ENCODE results near the gene ALDH5A1. TPM values are rescaled to one million over a fixed set of nuclear protein-coding genes. Genes with fewer than 3 reads are reported as not detected.

Gene ALDH5A1
- total and polyA plus RNA-seq, 12 donors: 1.9 to 45.5 (median 29.5) TPM

GRCh38 chr6:24539416-24539815 lies 44.6 kb downstream of the ALDH5A1 start:
- intact Hi-C loops (cut with DNase I): no loop called here
- no peaks in the 10 kb centered on the region for H3K27me3 ChIP-seq
- no peak overlapping the region for H3K27ac ChIP-seq
- DNase-seq (no peak), ATAC-seq (no peak)
- TF ChIP-seq CTCF (IDR thresholded peaks at IDR 0.05): no peak
- WGBS, 2 donors: 93 to 94% methylated on average over 8 of the region's 8 CpGs
- peaks cover 0 to 21% (median 2%) of the 10 kb centered on the region in 9 donors for H3K36me3 ChIP-seq
- no peaks in the 10 kb centered on the region for H3K4me1 ChIP-seq
- no peaks in the 10 kb centered on the region for H3K9me3 ChIP-seq
- no peak overlapping the region for H3K4me3 ChIP-seq

- no peak for DNase-seq
- Histone ChIP-seq H3K9me3 (no peaks in the 10 kb centered on the region), H3K27ac (no peak overlapping the region), H3K4me3 (no peak overlapping the region), H3K4me1 (no peaks in the 10 kb centered on the region), H3K36me3 (peaks cover 0 to 13% (median 0%) of the 10 kb centered on the region in 9 donors), H3K27me3 (no peaks in the 10 kb centered on the region)
- intact Hi-C loops (cut with DNase I): no loop called here
- ATAC-seq: no peak
- WGBS, 2 donors: 96 to 97% methylated on average over 3 of the region's 3 CpGs
- no peak for TF ChIP-seq CTCF (IDR thresholded peaks at IDR 0.05)
Observed at GRCh38 chr6:24540197-24540596, 45.4 kb downstream of the ALDH5A1 start.

- no peak overlapping the region for H3K27ac ChIP-seq
- no peak for DNase-seq
- no peak for ATAC-seq
- H3K36me3 ChIP-seq: peaks cover 0 to 3% (median 0%) of the 10 kb centered on the region in 9 donors
- no peaks in the 10 kb centered on the region for H3K9me3 ChIP-seq
- peaks cover 0 to 6% (median 0%) of the 10 kb centered on the region in 9 donors for H3K4me1 ChIP-seq
- WGBS, 2 donors: 50 to 56% methylated on average over 4 of the region's 4 CpGs
- H3K27me3 ChIP-seq: peaks cover 0 to 30% (median 15%) of the 10 kb centered on the region in 7 donors
- no peak for TF ChIP-seq CTCF (IDR thresholded peaks at IDR 0.05)
- H3K4me3 ChIP-seq: no peak overlapping the region
- intact Hi-C loops (cut with DNase I): no loop called here
Observed at GRCh38 chr6:24543683-24544082, 48.9 kb downstream of the ALDH5A1 start.

- peaks cover 0 to 6% (median 0%) of the 10 kb centered on the region in 9 donors for H3K4me1 ChIP-seq
- intact Hi-C loops (cut with DNase I): no loop called here
- no peak overlapping the region for H3K27ac ChIP-seq
- H3K4me3 ChIP-seq: no peak overlapping the region
- H3K36me3 ChIP-seq: no peaks in the 10 kb centered on the region
- no peaks in the 10 kb centered on the region for H3K9me3 ChIP-seq
- no peak for ATAC-seq
- TF ChIP-seq CTCF (IDR thresholded peaks at IDR 0.05): no peak
- 98% methylated on average over 3 of the region's 3 CpGs for WGBS, 2 donors
- H3K27me3 ChIP-seq: peaks cover 0 to 35% (median 15%) of the 10 kb centered on the region in 7 donors
- DNase-seq: no peak
Observed at GRCh38 chr6:24545183-24545582, 50.4 kb downstream of the ALDH5A1 start.
